NCI-H2171 (cell line): Measurements from ENCODE around the gene SLC46A2.

Experiments used
- DNase-seq: peaks from one replicate; lab custom pipeline; 2025; lab: John Stamatoyannopoulos, UW

Gene SLC46A2, protein sequence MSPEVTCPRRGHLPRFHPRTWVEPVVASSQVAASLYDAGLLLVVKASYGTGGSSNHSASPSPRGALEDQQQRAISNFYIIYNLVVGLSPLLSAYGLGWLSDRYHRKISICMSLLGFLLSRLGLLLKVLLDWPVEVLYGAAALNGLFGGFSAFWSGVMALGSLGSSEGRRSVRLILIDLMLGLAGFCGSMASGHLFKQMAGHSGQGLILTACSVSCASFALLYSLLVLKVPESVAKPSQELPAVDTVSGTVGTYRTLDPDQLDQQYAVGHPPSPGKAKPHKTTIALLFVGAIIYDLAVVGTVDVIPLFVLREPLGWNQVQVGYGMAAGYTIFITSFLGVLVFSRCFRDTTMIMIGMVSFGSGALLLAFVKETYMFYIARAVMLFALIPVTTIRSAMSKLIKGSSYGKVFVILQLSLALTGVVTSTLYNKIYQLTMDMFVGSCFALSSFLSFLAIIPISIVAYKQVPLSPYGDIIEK

DNA sequence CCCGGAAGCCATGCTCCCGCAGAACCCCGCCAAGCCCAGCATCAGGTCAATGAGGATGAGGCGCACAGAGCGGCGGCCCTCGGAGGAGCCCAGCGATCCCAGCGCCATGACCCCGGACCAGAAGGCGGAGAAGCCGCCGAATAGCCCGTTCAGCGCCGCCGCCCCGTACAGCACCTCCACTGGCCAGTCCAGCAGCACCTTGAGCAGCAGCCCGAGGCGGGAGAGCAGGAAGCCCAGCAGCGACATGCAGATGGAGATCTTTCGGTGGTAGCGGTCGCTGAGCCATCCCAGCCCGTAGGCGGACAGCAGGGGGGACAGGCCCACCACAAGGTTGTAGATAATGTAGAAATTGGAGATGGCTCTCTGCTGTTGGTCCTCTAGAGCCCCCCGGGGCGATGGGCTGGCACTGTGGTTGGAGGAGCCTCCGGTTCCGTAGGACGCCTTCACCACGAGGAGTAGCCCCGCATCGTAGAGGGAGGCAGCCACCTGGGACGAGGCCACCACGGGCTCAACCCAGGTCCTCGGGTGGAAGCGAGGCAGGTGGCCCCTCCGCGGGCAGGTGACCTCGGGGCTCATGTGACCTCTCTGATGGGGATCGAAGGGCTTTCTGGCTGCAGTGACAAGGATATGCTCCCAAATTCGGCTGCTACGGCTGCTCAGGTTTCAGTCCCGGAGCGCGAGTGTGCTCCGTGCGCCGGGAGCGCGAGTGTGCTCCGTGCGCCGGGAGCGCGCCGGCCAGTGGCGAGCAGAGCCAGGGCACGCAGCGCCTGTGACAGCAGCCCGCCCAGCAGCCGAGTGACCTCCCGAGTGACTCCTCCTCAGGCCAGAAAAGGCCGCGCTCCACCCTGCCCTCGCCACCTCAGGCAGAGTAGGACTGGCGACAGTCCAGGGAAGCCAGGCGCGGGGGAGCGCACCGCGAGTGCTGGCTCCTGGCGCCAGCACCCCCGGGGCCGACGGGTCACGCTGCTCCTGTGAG lies at the start of gene SLC46A2:
SLC46A2 (minus strand) TSS at position 771 of the 976 bp plus-strand sequence; CDS start at position 576, 195 bp downstream.
- no peak for DNase-seq

- DNase-seq: no peak
These were observed 48.7 kb upstream of the SLC46A2 start for GRCh38 chr9:112939418-112939817.

DNA sequence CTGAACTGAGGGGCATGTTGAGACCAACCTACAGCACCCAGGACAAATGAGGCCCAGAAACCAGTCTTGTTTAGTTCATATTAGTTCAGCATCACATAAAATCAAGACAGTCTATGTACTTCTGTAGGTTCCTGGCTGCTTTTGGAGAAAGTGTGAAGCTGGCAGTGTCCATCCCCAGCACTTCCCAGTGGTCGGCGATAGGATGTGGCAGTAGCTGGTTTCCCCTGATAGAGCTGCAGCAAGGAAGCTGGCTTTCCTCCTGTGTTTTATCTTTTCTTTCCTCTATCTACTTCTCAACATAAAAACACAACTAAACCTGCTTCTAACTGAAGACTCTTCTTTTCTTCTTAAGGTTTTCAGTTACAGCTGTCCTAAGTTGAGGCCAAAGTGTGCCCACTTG lies 43.0 kb upstream of the SLC46A2 start:
- no peak for DNase-seq

GRCh38 chr9:112925058-112925641 lies 34.5 kb upstream of the SLC46A2 start:
- peak; percentile 8 for DNase-seq

GRCh38 chr9:112921549-112921948 lies 30.9 kb upstream of the SLC46A2 start:
- DNase-seq: no peak

DNA sequence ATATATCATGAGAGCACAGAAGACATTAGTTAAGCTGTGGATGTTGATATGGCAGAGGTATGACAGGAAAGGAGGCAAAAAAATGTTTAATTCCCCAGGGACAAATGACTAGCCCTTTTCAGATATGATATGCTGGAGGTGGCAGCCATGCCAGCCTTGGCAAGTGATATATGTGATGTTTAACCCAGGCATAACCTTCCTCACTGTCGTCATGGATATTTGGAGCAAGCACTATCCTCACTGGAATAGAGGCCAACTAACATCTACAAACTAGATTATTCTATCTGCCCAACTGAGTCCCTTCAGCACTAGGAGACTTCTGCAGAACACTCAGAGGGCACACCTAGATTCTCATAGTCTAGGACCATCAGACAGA lies 27.3 kb upstream of the SLC46A2 start:
- no peak for DNase-seq

GRCh38 chr9:112917047-112917986 lies 26.6 kb upstream of the SLC46A2 start:
- DNase-seq: no peak

- DNase-seq: no peak
These were observed 23.8 kb upstream of the SLC46A2 start for GRCh38 chr9:112914524-112914923.

GRCh38 chr9:112913326-112913725 lies 22.6 kb upstream of the SLC46A2 start:
- DNase-seq: no peak

DNA sequence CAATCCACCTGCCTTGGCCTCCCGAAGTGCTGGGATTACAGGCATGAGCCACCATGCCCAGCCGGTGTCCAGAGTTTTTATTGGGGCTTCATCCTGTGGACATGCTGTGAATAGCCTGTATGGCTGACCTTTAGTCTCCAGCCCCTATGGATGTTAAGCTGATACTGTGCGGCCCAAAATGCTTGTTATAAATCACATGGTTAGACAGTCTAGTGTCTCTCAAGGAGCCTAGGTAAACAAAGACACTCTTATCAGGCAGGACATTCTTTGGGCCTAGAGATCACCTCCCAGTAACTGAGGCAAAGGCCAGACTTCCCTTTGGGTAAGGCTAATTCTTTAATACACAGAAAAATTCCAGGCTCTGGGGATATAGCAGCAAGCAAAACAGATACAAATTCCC lies 22.0 kb upstream of the SLC46A2 start:
- no peak for DNase-seq

DNA sequence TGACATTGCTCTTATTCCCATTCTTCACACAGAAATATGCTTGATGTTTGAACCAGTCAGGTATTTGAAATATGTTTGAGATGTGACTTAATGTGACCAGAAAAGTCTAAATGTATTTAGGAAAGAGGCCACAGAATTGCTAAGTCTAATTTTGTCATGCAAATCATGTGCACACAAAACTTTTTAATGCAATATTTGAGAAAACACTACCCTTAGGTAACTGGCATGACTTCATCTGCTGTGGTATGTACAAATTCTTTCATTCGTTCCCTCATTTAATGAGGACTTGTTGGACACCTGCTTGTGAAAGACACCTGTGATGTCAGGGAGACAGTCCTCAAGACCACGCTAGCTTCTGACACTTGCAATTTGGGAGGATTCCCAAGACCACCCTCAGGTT lies 21.1 kb upstream of the SLC46A2 start:
- DNase-seq: no peak

GRCh38 chr9:112905084-112905483 lies 14.4 kb upstream of the SLC46A2 start:
- no peak for DNase-seq

DNA sequence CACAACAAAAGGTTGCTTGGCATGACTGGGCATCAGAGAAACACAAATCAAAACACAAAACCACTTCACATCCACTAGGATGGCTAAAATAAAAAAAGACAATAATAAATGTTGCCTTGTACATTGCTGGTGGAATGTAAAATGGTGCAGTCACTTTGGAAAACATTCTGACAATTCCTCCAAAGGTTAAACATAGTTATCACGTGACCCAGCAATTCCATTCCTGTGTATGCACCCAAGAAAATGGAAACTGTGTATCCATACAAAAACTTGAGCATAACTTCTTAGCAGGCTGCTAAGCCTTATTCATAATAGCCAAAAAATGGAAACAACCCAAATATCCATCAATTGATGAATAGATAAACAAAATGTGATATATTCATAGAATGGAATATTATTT lies 10.2 kb upstream of the SLC46A2 start:
- no peak for DNase-seq

- no peak for DNase-seq
These were observed 9.8 kb upstream of the SLC46A2 start for GRCh38 chr9:112900488-112900887.

GRCh38 chr9:112898872-112899311 lies 8.2 kb upstream of the SLC46A2 start:
- no peak for DNase-seq

DNA sequence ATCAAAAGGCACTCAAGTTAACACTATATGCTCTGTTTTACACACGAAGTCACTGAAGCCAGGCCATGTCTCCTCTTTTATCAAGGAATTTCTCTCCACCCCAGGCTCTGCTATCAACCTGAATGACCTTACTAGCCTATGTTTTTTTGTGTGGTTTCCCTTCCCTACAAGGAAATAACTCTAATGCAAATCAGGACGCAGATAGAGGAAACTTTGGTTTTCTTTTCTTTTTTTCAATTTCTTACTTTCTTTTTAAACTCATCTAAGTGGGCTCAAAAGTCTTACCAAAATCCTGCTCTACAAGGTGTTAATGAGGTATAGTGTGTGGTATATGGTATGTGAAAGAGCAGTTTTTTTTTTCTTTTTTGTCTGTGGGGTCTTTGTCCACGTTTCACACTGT lies 5.5 kb upstream of the SLC46A2 start:
- no peak for DNase-seq

GRCh38 chr9:112894699-112895098 lies 4.0 kb upstream of the SLC46A2 start:
- no peak for DNase-seq

- DNase-seq: no peak
These were observed 3.4 kb upstream of the SLC46A2 start for GRCh38 chr9:112894041-112894440.

GRCh38 chr9:112892981-112893380 lies 2.3 kb upstream of the SLC46A2 start:
- no peak for DNase-seq

DNA sequence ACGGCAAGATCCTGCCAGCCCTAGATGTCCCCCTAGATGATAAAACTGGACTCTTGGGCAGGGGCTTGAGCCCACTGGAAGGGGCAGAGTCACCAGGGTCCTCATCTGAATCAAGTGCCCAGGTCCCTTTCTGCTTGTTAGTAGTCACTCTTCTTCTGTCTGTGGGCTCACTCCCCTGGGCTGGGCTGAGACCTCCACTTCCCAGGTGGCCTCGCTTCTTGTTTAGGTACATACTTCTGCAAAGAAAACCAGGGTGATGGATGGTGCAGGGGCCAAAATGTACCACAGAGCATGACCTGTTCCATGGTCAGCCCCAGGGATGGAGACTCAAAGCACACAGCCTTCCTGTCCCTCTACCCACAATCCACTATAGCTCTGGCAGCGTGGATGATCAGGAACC lies 845 bp upstream of the SLC46A2 start:
- DNase-seq: no peak

DNA sequence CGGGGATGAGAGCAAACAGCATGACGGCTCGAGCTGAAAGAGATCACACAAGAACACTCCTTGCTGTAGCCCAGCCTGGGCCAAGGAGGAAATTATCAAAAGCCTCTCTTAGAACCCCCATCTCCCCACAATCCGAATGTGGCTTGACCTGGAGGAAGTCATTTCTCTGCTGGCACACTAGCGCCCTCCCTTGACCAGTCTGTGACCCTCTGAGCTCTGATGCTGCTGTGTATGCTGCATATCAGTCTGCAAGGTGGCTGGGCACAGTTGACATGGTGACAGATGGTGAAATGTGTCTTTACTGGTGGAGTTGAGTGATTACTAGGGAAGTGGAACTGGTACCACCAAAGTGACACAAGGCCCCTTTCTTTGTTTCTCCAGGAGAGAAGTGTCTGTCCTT lies 3.3 kb downstream of the SLC46A2 start:
- DNase-seq: no peak
